Adrenal gland (tissue), 12 donors: ENCODE data around the gene CALN1. TPM values are rescaled to one million over a fixed set of nuclear protein-coding genes. Genes with fewer than 3 reads are reported as not detected.
A peak's percentile ranks its signal among the peaks of the same experiment; 100 is the strongest.

Experiments used
- DNase-seq, 7 donors: peaks; one replicate each; pipeline ENCODE4 v3.0.0-alpha.2; 2019 to 2020
- H3K27ac ChIP-seq, 5 donors: fragments of 200-600 bp; sonication (generic) in 4 of 5; 1 replicate in 3 of 5; 2 replicates in 2 of 5; pipeline versions ENCODE4 v1.5.1 to v1.8.0; 2016 to 2020; ENCODE audit warnings: mild to moderate bottlenecking in 1 of 5
- H3K27me3 ChIP-seq: fragments of 200-600 bp; 2 replicates; pipeline ENCODE4 v1.8.0; 2021
- H3K36me3 ChIP-seq, 2 donors: fragments of 200-600 bp; replicated peaks in 1 of 2; 1 replicate in 1 of 2; 2 replicates in 1 of 2; pipeline versions ENCODE4 v1.5.1 to v1.8.0; 2018 to 2022
- H3K4me1 ChIP-seq, 2 donors: fragments of 200-600 bp; replicated peaks in 1 of 2; 1 replicate in 1 of 2; 2 replicates in 1 of 2; pipeline versions ENCODE4 v1.5.1 to v1.8.0; 2018 to 2021
- H3K4me3 ChIP-seq, 4 donors: fragments of 200-600 bp; sonication (generic) in 3 of 4; one replicate each; pipeline ENCODE4 v1.5.1; 2016 to 2018
- H3K9me3 ChIP-seq, 3 donors: fragments of 200-600 bp; sonication (generic) in 1 of 3; replicated peaks in 1 of 3; 1 replicate in 2 of 3; 2 replicates in 1 of 3; pipeline versions ENCODE4 v1.5.1 to v1.8.0; 2016 to 2021
- POLR2A ChIP-seq, 2 donors: fragments of 450-650 bp; IDR thresholded peaks; one replicate each; pipeline ENCODE4 v1.6.1; 2017; ENCODE audit warnings: antibody characterized with exemption in 2 of 2, mild to moderate bottlenecking in 2 of 2, moderate library complexity in 1 of 2
- WGBS, 4 donors: extraction: QIAGEN DNeasy Blood & Tissue Kit in 2 of 4; methylation state at CpG; one replicate each; pipeline versions ENCODE4 v1.1.5 to v1.1.7; 2013 to 2017; 5-methylcytosine and 5-hydroxymethylcytosine counted together
- intact Hi-C, 2 donors: fragments of 100-400 bp; cut with DNase I; formaldehyde crosslinking; loops; one replicate each; pipeline versions ENCODE4 v1.14.1 to v1.15.0; 2022 to 2023
- polyA plus RNA-seq, 3 donors: library from polyadenylated mRNA; stranded (reverse); fragments of 200-250 nt in 2 of 3; fragments of 350-450 nt in 1 of 3; fragmentation: Illumina TruSeq in 1 of 3; extraction: RNeasy Lipid Tissue Mini Kit (QIAGEN cat#74804) in 1 of 3; gene quantifications; one replicate each; pipeline ENCODE4 v1.2.3, GENCODE V29; 2013 to 2014
- total RNA-seq, 9 donors: library from RNA; depleted of rRNA in 4 of 9; stranded (reverse); fragments of >200 nt in 4 of 9; fragments of 120-200 nt in 1 of 9; fragmentation: NEBNext Ultra II Directional in 1 of 9; extraction: Animal tissue kit (Norgen Biotek cat#: 25700) in 1 of 9; gene quantifications; one replicate each; pipeline versions ENCODE4 v1.1.0 to v1.2.4, GENCODE V29; 2013 to 2023
- TF ChIP-seq, protein P1 (sequence below), 6 experiments: fragments of 450-650 bp in 4 of 6; fragments of 200-600 bp in 2 of 6; sonication (generic) in 1 of 6; IDR thresholded peaks; 1 replicate in 5 of 6; 2 replicates in 1 of 6; pipeline versions ENCODE4 v1.5.1 to v1.8.0; 2016 to 2021; ENCODE audit warnings: antibody characterized with exemption in 6 of 6, mild to moderate bottlenecking in 2 of 6, moderate library complexity in 1 of 6
- donor health status: healthy with polysubstance abuse.
- donor health status: Bipolar disorder and iron deficiency.
- donor health status: DM: yes; HTN: yes; CAD: no.
- donor health status: DM: no; HTN: no; CAD: no.
- donor health status: DM: no; HTN: no; CAD: no.
- donor health status: DM: yes; HTN: yes; CAD: no.

Gene CALN1
- total and polyA plus RNA-seq, 12 donors, result 4.3 to 51.5 (median 15.2) TPM

DNA sequence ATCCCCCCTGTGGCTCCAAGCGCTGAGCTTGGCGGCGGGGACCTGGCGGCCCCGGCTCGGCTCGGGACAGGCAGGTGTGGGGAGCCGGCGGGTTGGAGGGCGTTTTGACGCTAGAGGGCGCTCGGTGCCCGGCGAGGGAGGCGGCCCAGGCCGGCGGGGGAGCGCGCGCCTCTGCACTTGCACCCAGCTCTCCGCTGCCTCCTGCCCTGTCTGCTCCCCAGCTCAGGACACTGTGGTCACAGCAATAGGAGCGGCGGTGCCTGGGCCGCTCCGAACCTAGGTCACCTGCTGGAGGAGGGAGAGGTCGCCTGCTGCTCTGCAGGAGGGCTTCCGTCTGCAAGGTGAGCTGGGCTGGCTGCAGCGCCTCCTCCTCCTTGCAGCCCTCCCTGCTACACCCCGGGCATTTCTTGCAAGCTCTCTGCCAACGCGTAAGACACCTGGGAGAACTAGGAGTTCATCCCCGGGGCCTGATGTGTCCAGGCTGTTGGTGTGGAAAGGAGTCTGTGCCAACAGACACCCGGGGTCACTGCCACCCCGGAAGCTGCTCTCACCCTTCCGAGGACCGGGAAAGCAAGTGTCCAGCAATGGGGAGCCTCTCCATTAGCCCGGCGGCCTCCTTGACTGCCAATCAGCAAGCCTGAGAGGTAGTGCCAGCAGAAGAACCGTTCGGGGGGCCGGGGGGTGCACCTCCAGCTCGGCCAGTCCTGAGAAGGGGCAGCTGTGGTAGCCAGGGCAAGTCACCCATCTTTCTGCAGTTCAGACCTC, 659.8 kb downstream of the CALN1 start:
- DNase-seq, result peak; percentile 42 to 74 (median 62)
- H3K27me3 ChIP-seq, result peaks cover 6% of the 10 kb centered on the region
- H3K9me3 ChIP-seq, result no peaks in the 10 kb centered on the region
- no peak for TF ChIP-seq POLR2A (IDR thresholded peaks at IDR 0.05)
- TF ChIP-seq, protein P1, sequence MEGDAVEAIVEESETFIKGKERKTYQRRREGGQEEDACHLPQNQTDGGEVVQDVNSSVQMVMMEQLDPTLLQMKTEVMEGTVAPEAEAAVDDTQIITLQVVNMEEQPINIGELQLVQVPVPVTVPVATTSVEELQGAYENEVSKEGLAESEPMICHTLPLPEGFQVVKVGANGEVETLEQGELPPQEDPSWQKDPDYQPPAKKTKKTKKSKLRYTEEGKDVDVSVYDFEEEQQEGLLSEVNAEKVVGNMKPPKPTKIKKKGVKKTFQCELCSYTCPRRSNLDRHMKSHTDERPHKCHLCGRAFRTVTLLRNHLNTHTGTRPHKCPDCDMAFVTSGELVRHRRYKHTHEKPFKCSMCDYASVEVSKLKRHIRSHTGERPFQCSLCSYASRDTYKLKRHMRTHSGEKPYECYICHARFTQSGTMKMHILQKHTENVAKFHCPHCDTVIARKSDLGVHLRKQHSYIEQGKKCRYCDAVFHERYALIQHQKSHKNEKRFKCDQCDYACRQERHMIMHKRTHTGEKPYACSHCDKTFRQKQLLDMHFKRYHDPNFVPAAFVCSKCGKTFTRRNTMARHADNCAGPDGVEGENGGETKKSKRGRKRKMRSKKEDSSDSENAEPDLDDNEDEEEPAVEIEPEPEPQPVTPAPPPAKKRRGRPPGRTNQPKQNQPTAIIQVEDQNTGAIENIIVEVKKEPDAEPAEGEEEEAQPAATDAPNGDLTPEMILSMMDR (IDR thresholded peaks at IDR 0.05), result peak; percentile 38 to 73 (median 57)
- 12 to 15% (median 14%) methylated on average over 20 to 43 of the region's 43 CpGs for WGBS, 4 donors
- no peak overlapping the region for H3K4me3 ChIP-seq
- H3K36me3 ChIP-seq, result no peaks in the 10 kb centered on the region
- H3K4me1 ChIP-seq, result no peaks in the 10 kb centered on the region
- intact Hi-C loops, result no loop called here
- no peak overlapping the region for H3K27ac ChIP-seq

DNA sequence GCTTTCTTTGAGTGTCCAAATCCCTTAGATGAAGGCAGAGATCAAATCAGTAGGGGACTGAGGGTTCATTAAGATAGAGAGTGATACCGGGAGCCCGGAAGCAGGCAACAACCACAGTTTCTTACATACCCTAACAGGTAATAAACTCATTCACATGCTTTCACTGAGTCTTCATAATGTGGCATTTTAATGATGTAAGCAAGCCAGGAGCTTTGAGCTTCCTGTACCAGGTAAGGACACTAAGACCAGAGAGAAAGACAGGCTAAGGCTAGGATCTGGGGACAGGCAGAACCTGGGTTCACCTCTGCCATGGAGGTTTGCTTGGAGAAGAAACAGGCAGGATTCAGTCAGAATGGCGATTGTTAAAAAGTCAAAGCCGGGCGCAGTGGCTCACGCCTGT, 661.8 kb downstream of the CALN1 start:
- peaks cover 6% of the 10 kb centered on the region for H3K27me3 ChIP-seq
- H3K9me3 ChIP-seq, result no peaks in the 10 kb centered on the region
- TF ChIP-seq POLR2A (IDR thresholded peaks at IDR 0.05), result no peak
- TF ChIP-seq, protein P1 (IDR thresholded peaks at IDR 0.05), result no peak
- H3K4me1 ChIP-seq, result no peaks in the 10 kb centered on the region
- intact Hi-C loops, result no loop called here
- H3K36me3 ChIP-seq, result no peaks in the 10 kb centered on the region
- DNase-seq, result no peak
- WGBS, 4 donors, result 90 to 99% (median 93%) methylated on average over 6 of the region's 6 CpGs
- no peak overlapping the region for H3K27ac ChIP-seq
- H3K4me3 ChIP-seq, result no peak overlapping the region

DNA sequence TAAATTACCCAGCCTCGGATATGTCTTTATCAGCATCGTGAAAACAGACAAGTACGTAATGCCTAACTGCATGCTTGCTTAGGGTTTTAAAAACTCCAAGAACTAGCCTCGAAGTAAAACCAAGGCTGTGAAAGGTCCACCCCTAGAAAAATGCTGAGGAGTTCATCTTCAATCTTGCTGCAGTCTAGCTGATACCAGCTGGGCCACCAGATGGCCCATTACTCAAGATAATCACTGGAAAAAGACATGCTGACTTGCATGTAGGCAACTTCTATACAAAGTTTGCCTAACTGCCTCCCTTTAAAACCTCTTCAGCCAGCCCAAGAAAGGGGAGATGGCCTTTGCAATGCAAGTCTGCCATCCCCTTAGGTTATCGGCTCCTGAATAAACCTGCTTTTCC, 666.1 kb downstream of the CALN1 start:
- no peaks in the 10 kb centered on the region for H3K9me3 ChIP-seq
- intact Hi-C loops, result no loop called here
- TF ChIP-seq POLR2A (IDR thresholded peaks at IDR 0.05), result no peak
- TF ChIP-seq, protein P1 (IDR thresholded peaks at IDR 0.05), result no peak
- no peaks in the 10 kb centered on the region for H3K27me3 ChIP-seq
- no peak overlapping the region for H3K27ac ChIP-seq
- 74 to 86% (median 82%) methylated on average over 5 of the region's 5 CpGs for WGBS, 4 donors
- no peak overlapping the region for H3K4me3 ChIP-seq
- H3K36me3 ChIP-seq, result no peaks in the 10 kb centered on the region
- no peak for DNase-seq
- no peaks in the 10 kb centered on the region for H3K4me1 ChIP-seq

DNA sequence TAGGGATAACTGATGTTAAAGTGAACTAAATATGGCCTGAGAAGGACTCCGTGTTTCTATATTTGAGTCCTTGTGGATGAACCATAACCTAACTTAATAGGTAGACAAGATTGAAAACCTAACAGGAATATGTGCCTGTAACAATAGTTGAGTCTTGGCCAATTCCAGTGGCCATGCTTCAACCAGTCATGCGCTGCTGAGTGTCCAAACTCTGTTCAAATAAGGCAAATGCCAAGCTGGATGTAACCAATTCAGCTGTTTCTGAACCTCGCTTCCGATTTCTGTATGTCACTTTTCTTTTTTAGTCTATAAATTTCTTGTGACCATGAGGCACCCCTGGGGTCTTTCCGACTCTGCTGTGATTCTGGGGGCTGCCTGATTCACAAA, 672.0 kb downstream of the CALN1 start:
- Histone ChIP-seq H3K4me1 (no peaks in the 10 kb centered on the region), H3K27me3 (peaks cover 4% of the 10 kb centered on the region), H3K4me3 (no peak overlapping the region), H3K9me3 (no peaks in the 10 kb centered on the region), H3K36me3 (no peaks in the 10 kb centered on the region), H3K27ac (no peak overlapping the region)
- WGBS, 4 donors, result 89 to 93% (median 90%) methylated on average over 5 of the region's 5 CpGs
- no peak for DNase-seq
- intact Hi-C loops, result no loop called here
- no peak for TF ChIP-seq POLR2A (IDR thresholded peaks at IDR 0.05)
- TF ChIP-seq, protein P1 (IDR thresholded peaks at IDR 0.05), result no peak
